Testis (tissue), 2 donors: ENCODE data around the gene SMAD4.

ENCODE experiments used
- CTCF ChIP-seq, 3 experiments: fragments of 450-650 bp in 2 of 3; fragments of 200-600 bp in 1 of 3; sonication (generic) in 1 of 3; IDR thresholded peaks; one replicate each; pipeline ENCODE4 v1.5.1; 2016 to 2019; ENCODE audit warnings: antibody characterized with exemption in 3 of 3, mild to moderate bottlenecking in 2 of 3, moderate library complexity in 1 of 3
- POLR2A ChIP-seq: fragments of 450-650 bp; IDR thresholded peaks from one replicate; pipeline ENCODE4 v1.6.1; 2017; ENCODE audit warnings: antibody characterized with exemption, mild to moderate bottlenecking, moderate library complexity

DNA sequence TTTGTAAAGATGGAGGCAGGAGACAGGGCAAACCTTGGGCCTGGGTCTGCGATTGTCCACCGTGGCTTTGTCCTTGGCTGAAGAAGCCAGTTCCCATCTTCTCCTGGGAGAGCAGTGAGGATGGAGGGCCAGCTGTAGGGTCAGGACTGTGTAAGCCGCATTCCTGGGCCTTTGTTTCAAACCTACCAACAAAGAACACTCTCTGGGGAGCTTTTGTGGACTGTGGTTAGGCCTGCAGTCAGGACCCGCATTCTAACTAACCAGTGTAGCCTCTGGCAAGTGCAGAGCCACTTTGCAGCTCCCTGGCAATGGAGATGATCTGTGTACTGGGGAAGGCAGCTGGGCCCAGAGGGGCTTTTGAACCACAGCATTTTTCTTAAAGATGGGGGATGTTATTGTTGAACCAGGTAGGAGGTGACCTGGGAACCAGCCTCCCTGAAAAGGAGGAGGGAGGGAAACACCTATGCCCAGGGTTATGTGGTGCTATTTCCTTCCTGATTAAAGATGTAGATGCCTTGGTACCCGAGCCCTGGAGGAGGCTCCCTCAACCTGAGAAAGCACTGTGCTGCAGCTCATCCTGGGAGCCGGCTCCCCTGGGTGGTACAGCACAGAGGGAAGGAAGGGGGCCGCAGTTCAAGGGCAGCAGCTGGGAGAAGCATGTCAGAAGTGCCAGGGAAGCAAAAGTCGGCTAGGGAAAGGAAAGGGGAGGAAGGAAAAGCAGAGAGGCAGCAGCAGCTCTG is 12.7 kb upstream of the SMAD4 start:
- no peak for TF ChIP-seq POLR2A
- no peak for TF ChIP-seq CTCF (IDR thresholded peaks at IDR 0.05)
